HG03342 (cell line): ENCODE measurements around the gene TBC1D20.

Experiments used
- ATAC-seq: cut with Tn5 transposase; IDR thresholded peaks from one replicate; pipeline ENCODE4 v1.9.1; 2021; ENCODE audit warnings: mild to moderate bottlenecking, moderate library complexity; ENCODE audit not compliant: unreplicated experiment

The TBC1D20 gene

GRCh38 chr20:440148-440547 is 22.2 kb downstream of the TBC1D20 start:
- ATAC-seq, result no peak

DNA sequence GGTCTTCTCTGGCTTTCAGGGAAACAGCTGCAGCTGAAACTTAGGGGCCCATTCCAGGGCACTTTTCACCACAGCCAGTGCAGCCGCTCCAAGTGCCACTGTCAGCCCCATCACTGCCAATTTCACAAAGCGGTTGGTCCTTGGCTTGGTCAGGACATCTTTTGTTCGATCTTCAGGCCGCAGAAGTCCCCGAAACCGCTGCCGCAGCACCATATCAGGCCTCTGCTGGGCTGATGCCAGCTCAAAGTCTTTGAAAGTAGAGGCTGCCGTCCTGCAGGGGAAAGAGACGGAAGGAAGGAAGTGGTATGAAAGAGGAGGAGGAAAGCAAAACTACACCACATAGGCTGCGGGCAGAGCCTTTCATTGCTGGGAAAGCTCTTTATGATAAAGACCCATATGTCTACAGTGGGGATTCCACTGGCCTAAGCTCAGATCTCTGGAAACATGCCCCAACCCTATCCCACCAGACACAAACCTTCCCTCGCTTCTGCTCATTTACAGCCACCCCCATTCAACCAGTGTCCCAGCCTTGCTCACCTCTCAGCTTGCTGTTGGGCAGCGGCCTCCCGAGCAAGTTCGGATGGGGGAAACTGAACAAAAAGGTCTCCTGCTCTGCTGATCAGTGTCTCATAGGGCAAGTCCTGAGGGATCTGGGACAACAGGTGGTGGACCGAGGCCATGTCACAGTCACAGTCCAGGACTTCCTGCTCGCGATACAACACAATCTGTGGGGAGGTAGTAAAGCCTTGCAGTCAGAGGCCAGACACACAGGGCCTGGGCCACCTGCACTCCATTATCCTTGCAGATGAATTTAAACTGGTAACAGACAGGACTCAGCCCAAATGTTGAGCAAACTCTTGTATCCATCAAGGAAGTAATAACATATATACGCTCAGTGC is 23.5 kb downstream of the TBC1D20 start:
- ATAC-seq, result no peak

DNA sequence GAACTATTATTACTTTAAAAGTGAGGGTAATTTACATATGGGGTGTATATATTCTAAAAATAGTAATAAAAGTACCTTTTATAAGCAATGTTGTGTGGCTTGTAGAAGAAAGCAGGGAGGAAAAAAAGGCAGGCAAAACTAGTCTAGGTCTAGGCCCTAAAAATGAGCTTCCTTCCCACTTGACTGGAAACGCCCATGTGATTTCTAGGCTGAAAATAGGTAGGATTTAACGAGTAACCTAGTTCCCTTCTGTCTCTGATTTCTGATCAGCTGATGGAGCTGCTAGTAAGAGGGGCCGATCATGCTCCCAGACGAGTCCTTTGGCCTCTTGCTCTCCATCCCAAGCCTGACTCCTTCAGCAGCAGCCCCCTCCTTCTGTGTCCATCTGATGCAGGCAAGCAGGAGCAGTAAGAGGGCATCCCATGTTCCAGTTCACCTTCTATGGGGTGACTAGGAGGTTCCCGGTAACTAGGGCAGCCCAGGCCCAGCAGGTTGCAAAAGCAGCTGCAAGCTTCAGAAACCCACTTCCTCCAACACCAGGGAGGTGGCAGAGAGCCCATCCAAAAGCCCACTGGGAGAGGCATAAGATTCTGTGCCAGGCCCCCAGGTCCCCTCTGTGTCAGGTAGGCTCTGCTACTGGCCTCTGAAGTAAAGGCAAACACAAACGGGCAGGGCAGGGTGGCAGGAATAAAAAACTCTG is 24.4 kb downstream of the TBC1D20 start:
- no peak for ATAC-seq

DNA sequence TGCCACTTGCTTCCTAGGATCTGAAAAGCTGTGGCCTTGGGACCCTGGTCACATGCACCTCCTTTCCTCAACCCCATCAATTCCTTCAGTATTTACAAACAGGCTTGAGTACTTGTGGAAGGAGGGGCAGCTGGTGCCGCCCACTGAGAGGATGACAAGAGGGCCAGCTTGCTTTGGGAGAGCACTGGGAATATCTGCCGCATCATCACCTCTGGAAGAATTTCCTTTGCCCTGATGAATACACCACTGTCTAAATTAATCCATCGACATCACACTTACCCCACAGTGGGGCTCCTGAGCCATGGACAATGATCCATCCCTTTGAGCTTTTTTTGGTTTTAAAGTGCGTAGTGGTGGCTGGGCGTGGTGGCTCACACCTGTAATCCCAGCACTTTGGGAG is 25.9 kb downstream of the TBC1D20 start:
- ATAC-seq, result no peak

DNA sequence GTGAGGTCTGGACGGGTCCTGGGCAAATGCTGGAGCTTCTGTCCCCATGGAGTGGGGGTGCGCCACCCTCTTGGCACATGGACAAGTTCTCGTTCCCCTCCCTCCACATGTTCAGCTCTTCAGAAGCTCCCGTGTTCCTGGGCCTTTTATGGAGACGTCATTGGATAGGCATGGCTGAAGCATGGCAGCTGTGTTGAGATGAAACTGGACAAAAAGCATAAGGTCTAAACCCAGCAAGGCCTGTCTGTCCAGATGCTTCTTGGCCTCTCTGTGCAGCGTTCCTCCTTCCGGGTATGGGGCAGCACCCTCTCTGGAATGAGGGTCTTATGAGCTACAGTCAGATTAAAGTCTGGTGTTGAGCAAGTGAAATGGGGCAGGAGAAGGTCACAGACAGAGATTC is 26.8 kb downstream of the TBC1D20 start:
- no peak for ATAC-seq

DNA sequence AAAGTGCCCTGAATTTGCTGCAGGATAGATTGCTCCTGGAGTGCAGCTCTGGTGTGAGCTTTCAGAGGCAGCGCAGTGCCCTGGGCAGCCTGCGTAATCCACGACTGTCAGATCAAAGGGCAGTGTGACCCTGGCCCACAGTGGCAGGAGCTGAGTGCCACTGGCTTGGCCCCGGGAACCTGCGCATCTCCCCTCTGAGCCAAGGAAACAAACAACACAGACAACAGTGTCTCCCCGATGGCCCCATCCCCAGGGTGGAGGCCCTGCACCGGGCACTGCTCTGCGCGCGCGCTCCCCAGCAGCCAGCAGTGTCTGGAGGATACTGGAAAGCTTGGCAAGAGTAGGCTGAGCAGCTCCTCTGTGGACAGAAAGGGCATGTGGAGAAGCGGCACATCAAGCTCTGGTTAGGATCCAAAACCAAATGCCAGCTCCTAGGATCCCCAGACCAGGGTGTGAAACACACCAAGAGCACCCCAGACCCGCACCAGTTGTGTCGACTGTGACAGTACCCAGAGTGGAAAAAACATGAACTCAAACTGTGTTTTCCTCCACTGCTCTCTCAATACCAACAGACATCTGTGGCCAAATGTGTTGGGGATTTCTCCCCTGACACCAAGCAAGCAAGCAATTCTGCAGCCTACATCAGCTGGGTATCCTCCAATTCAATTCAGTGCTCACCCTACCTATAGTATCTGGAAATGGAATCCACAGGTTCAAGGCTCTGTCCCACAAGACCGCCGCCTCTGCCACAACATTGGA is 27.5 kb downstream of the TBC1D20 start:
- ATAC-seq, result no peak

GRCh38 chr20:434221-434620 is 28.1 kb downstream of the TBC1D20 start:
- ATAC-seq, result no peak

DNA sequence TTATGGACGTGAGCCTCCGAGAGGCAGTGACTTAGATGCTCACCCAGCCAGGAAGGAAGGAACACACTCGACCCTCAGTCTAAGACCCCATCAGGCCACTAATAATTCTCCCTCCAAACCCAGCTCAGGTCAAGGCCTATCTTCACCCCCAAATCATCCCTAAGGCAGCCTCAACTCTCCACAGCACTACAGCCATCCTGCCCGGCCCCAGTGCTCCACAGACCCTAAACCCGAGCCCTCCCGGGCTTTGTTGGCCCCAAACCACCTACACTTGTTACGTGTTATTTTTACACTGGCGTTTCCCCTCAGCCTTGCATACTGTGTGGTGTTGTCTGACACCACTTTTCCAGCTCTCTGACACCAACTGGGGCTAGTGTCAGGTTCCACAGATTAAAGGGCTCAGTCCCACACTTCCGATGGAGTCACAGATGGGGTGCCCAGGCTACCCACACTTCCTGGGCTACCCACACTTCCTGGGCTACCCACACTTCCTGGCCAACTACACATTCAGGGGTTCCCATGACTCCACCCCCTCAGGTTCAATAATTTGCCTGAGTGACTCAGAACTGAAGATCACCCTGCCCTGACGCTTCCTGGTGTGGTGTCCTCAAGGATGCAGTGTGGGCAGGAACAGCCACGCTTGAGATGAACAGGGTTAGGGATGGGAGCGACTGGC is 28.9 kb downstream of the TBC1D20 start:
- peak; percentile 83 for ATAC-seq

GRCh38 chr20:432677-433299 is 29.5 kb downstream of the TBC1D20 start:
- ATAC-seq, result peak; percentile 3

DNA sequence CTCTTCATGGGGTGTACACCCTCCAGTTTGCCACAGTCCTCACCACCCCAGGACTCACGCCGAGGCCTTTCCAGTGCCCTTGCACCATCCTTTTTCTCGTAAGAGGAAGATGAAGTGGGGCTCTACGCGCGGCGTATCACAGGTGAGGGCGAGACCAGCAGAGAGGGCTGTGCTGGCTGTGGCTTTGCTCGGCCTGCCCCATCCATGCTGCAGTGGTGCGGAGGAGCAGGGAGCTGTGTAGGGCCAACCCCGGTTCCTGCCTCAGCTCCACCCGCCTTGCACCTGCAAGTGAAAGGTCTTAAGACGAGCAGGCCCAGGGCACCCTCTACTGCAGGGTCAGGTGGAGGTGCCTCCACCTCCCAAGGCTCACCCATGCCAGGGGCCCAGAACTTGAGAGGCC is 30.1 kb downstream of the TBC1D20 start:
- no peak for ATAC-seq

DNA sequence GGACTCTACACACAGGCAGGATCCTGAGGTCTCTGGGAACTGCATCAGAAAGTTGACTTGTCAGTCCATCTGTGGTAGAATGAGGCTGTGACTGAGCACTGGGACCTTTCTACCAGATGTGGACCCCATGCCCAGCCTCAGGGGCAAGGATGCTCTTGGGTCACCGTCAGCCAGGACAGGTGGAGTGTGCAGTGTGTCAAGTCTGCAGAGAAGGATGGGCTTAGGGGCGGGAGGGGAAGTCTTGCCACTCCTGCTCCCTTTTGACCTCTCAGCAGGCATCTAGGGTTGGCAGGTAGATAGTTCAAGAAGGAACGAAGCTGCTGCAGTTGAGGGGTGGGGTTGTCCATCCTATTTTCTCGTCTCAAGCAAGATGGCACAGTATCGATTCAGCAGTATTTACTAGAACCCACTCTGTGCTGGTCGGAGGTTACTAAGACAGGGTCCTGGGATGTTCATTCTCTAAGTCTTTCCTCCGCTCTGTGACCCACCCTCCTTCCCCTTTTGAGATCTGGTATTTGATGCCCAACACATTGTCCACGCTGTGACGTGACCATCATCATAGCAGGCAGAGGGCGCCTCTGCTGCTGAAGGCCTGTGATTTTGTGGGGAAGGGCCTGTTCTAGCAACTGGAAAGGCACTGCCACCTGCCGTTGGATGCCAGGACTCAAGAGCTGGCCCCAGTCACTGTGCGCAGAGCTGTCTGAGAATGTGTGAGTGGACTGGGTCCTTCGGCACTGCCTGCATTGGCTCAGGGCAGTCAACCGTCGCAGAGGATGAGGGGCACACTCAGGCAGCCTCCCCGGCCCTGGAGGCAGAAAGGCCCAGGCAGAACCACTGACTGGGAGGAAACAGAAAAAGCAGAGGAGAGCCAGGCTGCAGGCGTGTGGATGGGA is 31.1 kb downstream of the TBC1D20 start:
- ATAC-seq, result no peak

GRCh38 chr20:430091-430999 is 32.0 kb downstream of the TBC1D20 start:
- ATAC-seq, result no peak

DNA sequence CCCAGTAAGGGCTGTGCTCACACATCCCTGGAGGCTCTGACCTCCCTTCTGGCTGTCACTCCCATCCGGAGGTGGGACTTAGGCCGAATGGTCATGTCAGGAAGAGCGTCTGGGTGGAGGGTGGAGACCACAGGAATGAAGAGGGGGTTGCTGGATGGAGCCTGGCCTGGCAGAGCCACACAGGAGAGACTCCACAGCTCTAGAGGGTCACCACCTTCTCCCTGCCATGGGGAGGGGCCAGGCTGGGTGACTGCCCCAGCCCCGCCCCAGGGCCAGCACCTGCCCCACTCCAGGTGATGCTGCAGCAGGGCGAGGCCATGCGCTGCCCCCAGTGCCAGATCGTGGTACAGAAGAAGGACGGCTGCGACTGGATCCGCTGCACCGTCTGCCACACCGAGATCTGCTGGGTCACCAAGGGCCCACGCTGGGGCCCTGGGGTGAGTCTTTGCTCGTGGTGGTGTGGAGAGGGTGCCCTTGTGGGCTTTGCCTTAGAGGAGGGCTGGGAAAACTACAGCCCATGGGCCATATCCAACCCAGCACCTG is 33.6 kb downstream of the TBC1D20 start:
- ATAC-seq, result no peak

GRCh38 chr20:427849-428657 is 34.3 kb downstream of the TBC1D20 start:
- ATAC-seq, result no peak

DNA sequence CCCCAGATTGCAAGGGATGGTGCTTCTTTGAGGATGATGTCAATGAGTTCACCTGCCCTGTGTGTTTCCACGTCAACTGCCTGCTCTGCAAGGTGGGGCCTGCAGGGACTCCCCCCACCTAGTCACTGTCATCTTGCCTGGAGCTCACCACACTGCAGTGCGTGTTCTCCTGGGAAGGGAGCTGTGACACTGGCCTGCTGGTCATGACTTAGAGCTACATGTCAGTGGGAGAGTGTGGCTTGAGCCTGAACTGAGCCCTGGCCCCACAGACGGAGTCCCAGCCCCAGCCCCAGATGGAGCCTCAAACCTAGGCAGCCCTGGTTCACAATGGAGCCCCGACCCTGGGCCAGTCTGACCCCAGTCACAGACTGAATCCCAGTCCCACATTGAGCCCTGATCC is 34.9 kb downstream of the TBC1D20 start:
- no peak for ATAC-seq

DNA sequence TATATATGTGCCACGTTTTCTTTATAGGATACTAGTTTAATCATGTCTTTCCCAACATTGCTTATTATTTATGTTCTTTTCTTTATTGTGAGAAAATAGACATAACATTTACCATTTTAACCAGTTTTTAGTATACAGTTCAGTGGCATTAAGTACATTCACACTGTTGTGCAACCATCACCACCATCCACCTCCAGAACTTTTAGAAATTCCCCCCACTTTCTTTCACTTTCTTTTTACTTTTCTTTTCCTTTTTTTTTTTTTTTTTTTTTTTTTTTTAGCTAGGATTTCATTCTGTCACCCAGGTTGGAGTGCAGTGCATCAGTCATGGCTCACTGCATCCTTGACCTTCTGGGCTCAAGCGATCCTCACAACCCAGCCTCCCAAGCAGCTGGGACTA is 35.8 kb downstream of the TBC1D20 start:
- no peak for ATAC-seq

GRCh38 chr20:421685-422250 is 40.6 kb downstream of the TBC1D20 start:
- ATAC-seq, result no peak
